ENCODE data around the gene ELP5. TPM values are rescaled to one million over a fixed set of nuclear protein-coding genes. Genes with fewer than 3 reads are reported as not detected.
A peak's percentile ranks its signal among the peaks of the same experiment; 100 is the strongest.

ELP5 gene
- total RNA-seq, 1 donor from 2014 or later, result 106 TPM

GRCh38 chr17:7259555-7259889 is 7.5 kb downstream of the ELP5 start:
- H3K4me3 ChIP-seq, result no peak overlapping the region
- intact Hi-C loops (cut with DNase I), result no loop called here
- H3K36me3 ChIP-seq, result peaks cover 22 to 52% of the 10 kb centered on the region in 2 donors

GRCh38 chr17:7260151-7260550 is 8.1 kb downstream of the ELP5 start:
- intact Hi-C loops (cut with DNase I), result no loop called here
- H3K4me1 ChIP-seq, result peaks cover 8 to 13% of the 10 kb centered on the region in 2 donors
- H3K27ac ChIP-seq, result no peak overlapping the region
- no peak overlapping the region for H3K4me3 ChIP-seq
- H3K27me3 ChIP-seq, result peaks cover 17% of the 10 kb centered on the region
- H3K36me3 ChIP-seq, result peaks cover 16 to 48% of the 10 kb centered on the region in 2 donors
- no peaks in the 10 kb centered on the region for H3K9me3 ChIP-seq
- no peak for DNase-seq (ENCODE audit: low spot score in 2 of 2)
- TF ChIP-seq CTCF (IDR thresholded peaks at IDR 0.05), result no peak

More at GRCh38 chr17:7259555-7259889, 7.5 kb downstream of the ELP5 start:
- Histone ChIP-seq H3K27ac (no peak overlapping the region), H3K4me1 (peaks cover 8 to 13% of the 10 kb centered on the region in 2 donors), H3K9me3 (no peaks in the 10 kb centered on the region), H3K27me3 (peaks cover 17% of the 10 kb centered on the region)
- no peak for TF ChIP-seq CTCF (IDR thresholded peaks at IDR 0.05)
- no peak for DNase-seq (ENCODE audit: low spot score in 2 of 2)

GRCh38 chr17:7260651-7261378 is 8.8 kb downstream of the ELP5 start:
- Histone ChIP-seq H3K36me3 (peaks cover 9 to 41% of the 10 kb centered on the region in 2 donors), H3K27ac (no peak overlapping the region), H3K27me3 (peaks cover 17% of the 10 kb centered on the region), H3K4me1 (peaks cover 8 to 13% of the 10 kb centered on the region in 2 donors), H3K9me3 (no peaks in the 10 kb centered on the region), H3K4me3 (peak overlapping the region; percentile 35 to 53)
- no peak for TF ChIP-seq CTCF (IDR thresholded peaks at IDR 0.05)
- intact Hi-C loops (cut with DNase I), result no loop called here
- no peak for DNase-seq (ENCODE audit: low spot score in 2 of 2)

- TF ChIP-seq CTCF (IDR thresholded peaks at IDR 0.05), result no peak
- intact Hi-C loops (cut with DNase I), result no loop called here
- no peak for DNase-seq (ENCODE audit: low spot score in 2 of 2)
- H3K36me3 ChIP-seq, result peaks cover 3 to 33% of the 10 kb centered on the region in 2 donors
- H3K27me3 ChIP-seq, result peaks cover 17% of the 10 kb centered on the region
- no peak overlapping the region for H3K27ac ChIP-seq
- peak overlapping the region; percentile 35 to 53 for H3K4me3 ChIP-seq
- H3K4me1 ChIP-seq, result peaks cover 8 to 13% of the 10 kb centered on the region in 2 donors
- no peaks in the 10 kb centered on the region for H3K9me3 ChIP-seq
These were observed 9.6 kb downstream of the ELP5 start for GRCh38 chr17:7261379-7262191.

- peaks cover 0 to 26% of the 10 kb centered on the region in 2 donors for H3K36me3 ChIP-seq
- no peak for TF ChIP-seq CTCF (IDR thresholded peaks at IDR 0.05)
- H3K4me3 ChIP-seq, result peak within 1 kb of the TSS; percentile 35 to 53
- no peak within 1 kb of the TSS for H3K27ac ChIP-seq
- H3K4me1 ChIP-seq, result peaks cover 8 to 13% of the 10 kb centered on the region in 2 donors
- H3K9me3 ChIP-seq, result no peaks in the 10 kb centered on the region
- H3K27me3 ChIP-seq, result peaks cover 17% of the 10 kb centered on the region
- intact Hi-C loops (cut with DNase I), result no loop called here
- DNase-seq (ENCODE audit: low spot score in 2 of 2), result no peak
These were observed 10.3 kb downstream of the ELP5 start, which contains the start of gene CLDN7 for GRCh38 chr17:7262192-7262934. Gene CLDN7, minus strand, starts transcription at chr17:7262478. Its CDS starts 435 bp downstream, at chr17:7262043.

Measured in ascending aorta (tissue), 2 donors.